NCI-H446 (cell line): Measurements from ENCODE around the gene EGLN2.
"Not testable (repeated sequence)": the region's sequence is repeated elsewhere in the genome, so short reads cannot be mapped to it uniquely, and the experiment has no call there.

ENCODE experiments used
- DNase-seq, 2 experiments: peaks; one replicate each; lab custom pipeline; 2025; lab: John Stamatoyannopoulos, UW

The EGLN2 gene

GRCh38 chr19:40802300-40803169, 3.5 kb downstream of the EGLN2 start:
- peak in 1 of 2 experiments; percentile 22 for DNase-seq

GRCh38 chr19:40803170-40803856, 4.3 kb downstream of the EGLN2 start:
- DNase-seq: no peak

- no peak for DNase-seq
These were observed 5.1 kb downstream of the EGLN2 start for GRCh38 chr19:40803857-40804782.

- no peak for DNase-seq
These were observed 5.8 kb downstream of the EGLN2 start for GRCh38 chr19:40804783-40805242.

- DNase-seq: no peak
These were observed 6.4 kb downstream of the EGLN2 start for GRCh38 chr19:40805258-40805868.

GRCh38 chr19:40806423-40807146, 7.6 kb downstream of the EGLN2 start:
- peak in 1 of 2 experiments; percentile 21 for DNase-seq

GRCh38 chr19:40807147-40808020, 8.4 kb downstream of the EGLN2 start:
- no peak for DNase-seq

- DNase-seq: no peak
These were observed 9.0 kb downstream of the EGLN2 start for GRCh38 chr19:40808021-40808325.

GRCh38 chr19:40808497-40808896, 9.5 kb downstream of the EGLN2 start:
- no peak for DNase-seq

GRCh38 chr19:40809358-40810086, 10.5 kb downstream of the EGLN2 start:
- no peak for DNase-seq

- no peak for DNase-seq
These were observed 11.2 kb downstream of the EGLN2 start for GRCh38 chr19:40810160-40810559.

GRCh38 chr19:40810649-40811408, 11.8 kb downstream of the EGLN2 start:
- DNase-seq: not testable (repeated sequence)

- no peak for DNase-seq
These were observed 12.7 kb downstream of the EGLN2 start for GRCh38 chr19:40811478-40812341.

- DNase-seq: not testable (repeated sequence)
These were observed 13.6 kb downstream of the EGLN2 start for GRCh38 chr19:40812571-40812970.

- no peak for DNase-seq
These were observed 14.2 kb downstream of the EGLN2 start for GRCh38 chr19:40813182-40813581.

GRCh38 chr19:40815223-40815622, 16.2 kb downstream of the EGLN2 start:
- no peak for DNase-seq
